Stimulated activated CD8-positive, alpha-beta memory T cell treated with anti-CD3 and anti-CD28 coated beads, Interleukin-12 subunit alpha, Interleukin-12 subunit beta, amount 100 ng/mL, for 24 hours (primary cell): ENCODE results near the gene ENTPD8.
"Not testable (repeated sequence)": the region's sequence is repeated elsewhere in the genome, so short reads cannot be mapped to it uniquely, and the experiment has no call there.

Source experiments
- DNase-seq: peaks from one replicate; pipeline ENCODE4 v3.0.0-alpha.2; 2020; ENCODE audit errors: extremely low read depth

The ENTPD8 gene

DNA sequence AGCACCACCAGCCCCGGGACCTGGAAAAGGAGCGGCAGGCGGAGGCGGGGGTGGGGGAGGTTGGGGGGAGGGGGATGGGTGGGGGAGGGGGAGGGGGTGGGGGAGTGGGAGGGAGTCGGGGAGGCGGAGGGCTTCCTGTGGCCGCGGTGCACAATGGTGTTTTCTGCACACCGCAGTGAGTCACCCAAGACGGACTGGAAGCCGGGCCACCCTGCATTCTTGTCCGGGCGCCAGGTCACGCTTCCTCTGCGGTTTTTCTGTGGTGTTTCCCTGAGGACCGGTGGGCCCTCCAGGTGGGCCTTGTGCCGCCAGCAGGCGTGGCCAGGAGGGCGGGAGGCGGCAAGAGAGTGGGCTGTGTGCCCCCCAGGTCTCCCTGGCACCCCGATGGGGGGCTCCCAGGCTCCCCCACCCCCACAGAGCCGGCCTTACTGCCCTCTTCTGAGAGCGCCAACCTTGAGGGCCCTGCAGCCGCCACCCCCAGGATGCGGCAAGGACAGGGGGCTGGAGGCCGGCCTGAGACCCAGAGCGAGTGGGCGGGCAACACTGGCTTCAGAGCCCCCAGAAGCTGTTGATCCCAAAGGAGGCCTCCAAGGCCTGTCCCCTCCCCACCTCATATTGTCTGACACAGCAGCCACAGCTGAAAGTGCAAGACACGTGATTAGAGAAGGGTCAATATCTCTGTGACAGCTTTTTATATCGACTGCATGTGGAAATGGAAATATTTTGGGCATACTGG is 29.3 kb downstream of the ENTPD8 start:
- no peak for DNase-seq

DNA sequence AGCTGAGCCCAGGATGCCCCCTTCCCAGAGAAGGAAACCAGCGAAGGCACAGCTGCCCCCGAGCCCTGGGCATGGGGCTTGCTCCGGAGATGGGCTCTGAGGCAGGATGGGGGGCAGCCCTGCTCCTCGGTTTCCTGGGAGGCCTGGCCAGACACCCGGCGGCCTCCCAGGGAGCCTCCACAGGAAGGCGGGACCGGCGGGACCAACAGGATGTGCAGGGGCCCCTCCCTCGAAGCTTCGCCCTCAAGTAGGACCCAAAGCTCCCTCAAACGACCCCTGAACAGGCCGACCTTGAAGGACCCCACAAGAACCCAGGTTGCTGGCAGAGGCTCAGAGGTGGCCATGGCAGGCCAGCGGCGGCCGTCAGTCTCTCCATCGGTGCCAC is 29.9 kb downstream of the ENTPD8 start:
- no peak for DNase-seq

DNA sequence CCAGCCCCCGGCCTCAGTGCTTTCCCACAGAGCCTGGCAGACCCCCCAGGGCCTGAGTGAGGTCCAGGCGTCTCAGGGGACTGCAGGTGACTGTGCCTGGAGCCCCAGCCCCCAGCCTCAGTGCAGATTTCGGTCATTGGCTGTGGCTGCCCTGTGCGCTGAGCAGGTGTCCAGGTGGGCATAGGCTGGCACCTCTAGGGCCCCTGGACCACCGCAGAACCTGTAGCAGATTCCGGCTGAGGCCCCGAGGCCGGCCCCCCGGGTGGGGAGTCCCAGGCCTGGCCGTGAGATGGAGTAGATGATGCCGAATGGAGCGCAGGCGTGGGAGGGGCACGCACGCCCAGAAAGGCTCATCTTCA is 30.3 kb downstream of the ENTPD8 start:
- DNase-seq = no peak

DNA sequence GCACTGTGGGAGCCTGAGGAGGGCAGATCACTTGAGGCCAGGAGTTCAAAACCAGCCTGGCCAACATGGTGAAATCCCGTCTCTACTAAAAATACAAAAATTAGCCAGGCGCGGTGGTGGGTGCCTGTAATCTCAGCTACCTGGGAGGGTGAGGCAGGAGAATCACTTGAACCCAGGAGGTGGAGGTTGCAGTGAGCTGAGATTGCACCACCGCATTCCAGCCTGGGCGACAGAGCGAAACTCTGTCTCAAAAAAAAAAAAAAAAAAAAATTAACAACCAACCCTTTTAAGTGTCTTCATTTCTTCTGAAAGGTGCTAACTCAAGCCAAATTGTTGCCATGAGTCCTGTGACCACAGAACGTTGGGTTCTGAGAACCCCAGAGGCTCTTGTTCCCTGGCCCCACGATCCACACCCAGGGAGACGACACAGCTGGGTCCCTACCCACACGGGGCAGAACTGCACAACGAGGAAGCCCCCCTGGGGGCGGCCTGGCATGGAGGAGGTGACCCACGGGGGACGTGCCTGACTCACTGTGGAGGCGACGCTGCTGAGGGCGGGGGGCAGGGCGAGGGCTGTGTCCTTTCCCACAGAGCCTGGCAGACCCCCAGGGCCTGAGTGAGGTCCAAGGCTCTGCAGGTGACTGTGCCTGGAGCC is 30.8 kb downstream of the ENTPD8 start:
- not testable (repeated sequence) for DNase-seq

DNA sequence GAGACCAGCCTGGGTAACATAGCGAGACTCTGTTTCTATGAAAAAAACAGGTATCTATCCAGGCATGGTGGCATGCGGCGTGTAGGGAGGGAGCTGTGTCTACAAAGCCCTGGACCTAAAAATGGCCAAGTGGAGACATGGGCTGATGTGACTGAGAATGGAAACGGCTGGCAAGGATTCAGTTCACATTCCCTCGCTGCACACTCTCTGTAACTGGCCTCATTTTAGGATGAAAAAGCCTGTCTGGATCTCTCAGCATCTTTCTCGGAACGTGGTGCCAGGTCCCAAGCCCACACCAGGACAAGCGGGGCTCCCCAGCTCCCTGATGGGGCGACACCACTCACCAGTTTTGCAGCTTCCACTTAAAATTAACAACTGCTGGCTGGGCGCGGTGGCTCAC is 31.6 kb downstream of the ENTPD8 start:
- DNase-seq = no peak

DNA sequence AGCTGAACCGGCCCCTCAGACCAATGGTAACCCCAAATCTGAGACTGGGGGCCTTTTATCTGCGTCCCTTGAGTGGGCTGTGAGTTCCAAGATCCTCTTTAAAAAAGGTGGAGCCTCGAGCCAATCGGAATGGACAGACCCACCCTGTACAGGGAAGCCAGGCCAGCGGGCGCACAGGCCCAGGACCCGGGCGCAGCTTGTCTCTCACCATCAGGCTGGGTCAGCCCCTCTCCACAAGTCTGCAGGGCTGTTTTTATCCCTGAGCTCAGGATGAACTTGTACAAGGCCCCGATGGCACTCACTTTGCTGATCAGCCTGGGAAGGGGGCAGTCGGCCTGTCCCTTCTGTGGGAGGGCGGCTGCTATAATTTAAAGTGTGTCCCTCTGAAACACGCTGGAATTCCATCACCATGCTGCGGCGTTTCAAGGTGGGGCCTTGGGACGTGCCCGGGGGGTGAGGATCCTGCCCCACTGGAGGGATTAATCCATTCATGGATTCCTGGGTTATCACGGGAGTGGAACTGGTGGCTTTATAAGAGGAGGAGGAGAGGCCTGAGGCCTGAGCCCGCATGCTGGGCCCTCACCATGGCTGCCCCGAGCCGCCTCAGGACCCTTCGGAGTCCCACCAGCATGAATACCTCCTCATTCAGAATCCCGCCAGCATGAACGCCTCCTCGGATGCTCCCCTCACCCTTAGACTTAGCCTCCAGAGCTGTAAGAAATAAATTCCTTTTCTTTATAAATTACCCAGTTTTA is 32.3 kb downstream of the ENTPD8 start:
- DNase-seq = no peak

DNA sequence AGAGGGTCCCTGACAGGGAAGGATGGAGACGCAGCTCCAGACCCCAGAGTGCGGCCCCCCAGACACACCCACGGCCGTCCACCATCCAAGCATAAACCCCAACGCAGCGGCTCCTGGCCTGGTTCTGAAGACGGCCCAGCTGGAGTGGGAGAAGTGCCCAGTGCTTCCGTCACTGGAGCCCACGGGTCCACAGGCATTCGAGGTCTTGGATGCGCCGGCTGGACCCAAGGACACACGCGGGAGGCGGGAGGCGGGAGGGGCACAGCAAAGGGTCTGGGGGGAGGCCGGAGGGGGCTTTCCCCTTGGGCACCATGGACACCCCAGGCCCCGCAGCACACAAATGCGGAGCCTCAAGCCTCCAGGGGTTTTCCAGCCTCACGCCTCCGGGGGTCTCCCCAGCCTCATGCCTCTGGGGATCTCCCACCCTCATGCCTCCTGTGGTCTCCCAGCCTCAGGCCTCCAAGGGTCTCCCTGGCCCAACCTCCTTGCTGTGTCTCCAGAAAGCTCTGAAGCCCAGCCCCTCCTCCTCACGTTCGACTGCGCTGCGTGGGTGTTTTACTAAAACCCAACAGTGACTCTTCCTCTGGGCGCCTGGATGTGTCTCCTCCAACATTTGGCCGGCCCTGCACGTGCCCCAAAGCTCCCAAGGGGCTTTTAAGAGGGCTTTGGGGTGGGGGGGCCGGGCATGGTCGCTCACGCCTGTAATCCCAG is 33.4 kb downstream of the ENTPD8 start:
- DNase-seq = no peak

DNA sequence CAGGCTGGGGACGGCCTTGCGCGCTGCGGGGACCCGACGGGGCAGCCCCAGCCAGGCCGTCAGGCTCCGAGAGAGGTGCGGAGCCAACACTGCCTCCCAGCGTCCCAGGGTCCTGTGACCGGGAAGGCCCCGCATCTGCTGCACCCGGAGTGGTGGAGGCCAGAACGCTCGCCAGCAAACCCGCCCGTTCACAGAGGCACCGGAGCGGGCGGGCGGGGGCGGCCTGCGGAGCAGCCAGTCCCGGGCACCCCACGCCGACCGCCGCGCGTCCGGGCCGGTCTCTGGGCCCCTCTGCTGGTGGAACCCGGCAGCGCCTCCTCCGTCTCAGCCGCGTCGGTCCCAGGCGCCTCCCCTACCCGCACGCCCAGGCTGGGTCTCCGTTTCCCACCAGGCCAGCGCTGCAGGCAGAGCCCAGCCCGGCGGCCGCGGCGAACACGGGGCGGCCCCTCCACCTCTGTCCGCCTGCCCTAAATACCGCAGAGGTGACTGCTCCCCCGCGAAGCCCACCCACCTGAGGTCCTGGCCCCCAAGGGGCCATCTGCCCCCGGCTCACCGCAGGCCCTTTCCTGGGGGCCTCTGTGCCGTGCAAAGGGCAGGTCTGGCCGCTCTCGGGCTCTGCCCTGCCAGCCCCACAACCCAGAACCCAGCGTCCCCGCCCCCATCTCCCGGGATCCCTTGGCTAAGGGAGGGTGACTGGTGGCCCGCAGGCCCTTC is 34.1 kb downstream of the ENTPD8 start:
- DNase-seq = no peak

DNA sequence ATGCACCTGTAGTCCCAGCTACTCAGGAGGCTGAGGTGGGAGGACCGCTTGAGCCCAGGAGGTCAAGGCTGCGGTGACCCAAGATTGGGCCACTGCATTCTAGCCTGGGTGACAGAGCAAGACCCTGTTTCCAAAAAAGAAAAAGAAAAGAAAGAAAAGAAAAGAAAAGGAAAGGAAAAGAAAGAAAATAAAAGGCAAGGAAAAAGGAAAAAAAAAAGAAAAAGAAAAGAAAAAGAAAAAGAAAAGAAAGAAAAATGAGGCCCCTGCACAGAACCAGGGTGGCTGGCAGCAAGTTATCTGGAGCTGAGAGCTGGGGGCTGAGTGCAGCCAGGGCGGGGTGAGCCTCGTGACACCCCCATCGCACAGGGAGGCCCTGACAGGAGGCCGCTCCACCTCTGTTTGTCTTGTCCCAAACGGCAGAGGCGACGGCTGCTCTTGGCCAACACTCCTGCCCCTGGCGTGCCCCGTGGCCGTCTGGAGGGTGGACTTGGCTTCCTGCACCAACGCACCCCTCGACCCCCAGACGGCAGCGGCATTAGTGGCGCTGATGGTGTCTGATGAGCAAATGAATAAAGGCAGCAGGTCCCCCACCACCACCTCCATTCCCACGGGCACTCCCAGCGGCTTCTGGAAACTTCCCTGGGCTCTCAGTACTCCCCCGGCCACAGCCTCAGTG is 34.9 kb downstream of the ENTPD8 start:
- no peak for DNase-seq

DNA sequence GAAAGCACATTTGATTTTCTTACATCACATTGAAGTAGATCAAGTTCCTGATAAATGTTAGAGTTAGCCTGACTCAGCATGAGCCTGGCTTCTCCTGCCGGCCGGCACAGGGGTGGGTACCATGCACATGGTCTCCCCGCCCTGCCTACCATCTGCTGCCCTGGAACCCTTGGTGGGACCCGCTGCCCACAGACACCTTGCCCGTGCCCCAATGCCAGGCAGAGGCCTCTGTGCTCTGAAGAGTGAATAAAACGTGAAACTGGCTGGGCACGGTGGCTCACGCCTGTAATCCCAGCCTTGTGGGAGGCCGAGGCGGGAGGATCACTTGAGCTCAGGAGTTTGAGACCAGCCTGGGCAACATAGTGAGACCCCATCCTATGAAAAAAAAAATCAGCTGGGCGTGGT is 35.5 kb downstream of the ENTPD8 start:
- DNase-seq = no peak

DNA sequence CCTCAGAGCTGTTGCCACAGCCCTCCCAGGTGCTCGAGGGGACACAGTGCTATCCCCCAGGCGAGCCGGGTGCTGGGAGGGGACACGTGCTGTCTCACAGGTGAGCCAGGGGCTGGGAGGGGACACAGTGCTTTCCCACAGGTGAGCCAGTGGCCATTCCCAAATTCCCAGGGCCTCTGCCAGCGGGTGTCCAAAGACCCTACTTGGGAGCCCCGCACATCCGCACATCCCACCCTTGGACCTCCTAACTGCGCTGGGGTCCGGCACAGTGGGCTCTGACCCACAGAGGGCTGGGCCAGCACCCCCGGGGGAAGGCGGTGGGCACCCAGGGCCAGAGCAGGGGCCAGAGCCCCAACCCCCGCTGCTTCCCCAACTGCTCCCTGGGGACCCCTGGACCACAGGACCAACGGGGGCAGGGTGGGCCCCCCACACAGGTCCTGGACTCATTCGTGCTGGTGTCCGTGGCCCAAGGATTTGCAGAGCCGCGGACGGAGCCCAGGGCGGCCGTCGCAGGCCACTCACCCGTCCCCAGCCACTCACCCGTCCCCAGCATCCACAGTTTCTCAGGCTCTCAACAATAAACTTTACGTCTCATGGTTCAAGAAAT is 36.1 kb downstream of the ENTPD8 start:
- no peak for DNase-seq

DNA sequence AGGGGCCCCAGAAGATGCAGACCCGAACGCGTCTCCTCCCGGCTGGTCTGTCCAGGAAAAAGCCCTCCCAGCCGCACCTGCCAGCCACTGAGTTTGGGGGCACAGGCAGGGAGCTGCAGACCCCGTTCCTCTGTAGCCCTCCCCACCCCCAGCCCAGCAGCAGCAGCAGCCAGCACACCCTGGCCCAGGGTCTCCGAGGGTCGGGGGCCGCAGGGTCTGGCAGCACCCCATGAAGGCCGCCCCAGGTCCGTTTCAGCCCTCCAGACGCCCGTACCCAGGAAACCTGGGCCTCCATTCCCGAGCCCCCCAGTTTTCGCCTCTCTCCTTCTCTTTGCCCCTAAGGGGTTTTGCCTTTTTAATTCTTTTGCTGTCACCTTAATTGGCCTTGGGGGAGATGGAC is 37.9 kb downstream of the ENTPD8 start:
- no peak for DNase-seq

DNA sequence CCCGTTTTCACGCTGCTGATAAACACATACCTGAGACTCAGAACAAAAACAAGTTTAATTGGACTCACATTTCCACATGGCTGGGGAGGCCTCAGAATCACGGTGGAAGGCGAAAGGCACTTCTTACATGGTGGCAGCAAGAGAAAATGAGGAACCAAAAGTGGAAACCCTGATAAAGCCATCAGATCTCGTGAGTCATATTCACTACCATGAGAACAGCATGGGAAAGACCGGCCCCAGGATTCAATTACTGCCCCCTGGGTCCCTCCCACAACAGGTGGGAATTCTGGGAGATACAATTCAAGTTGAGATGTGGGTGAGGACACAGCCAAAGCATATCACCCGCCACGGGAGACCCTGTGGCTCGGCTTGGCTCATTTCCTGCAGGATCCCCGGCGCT is 38.4 kb downstream of the ENTPD8 start:
- no peak for DNase-seq

DNA sequence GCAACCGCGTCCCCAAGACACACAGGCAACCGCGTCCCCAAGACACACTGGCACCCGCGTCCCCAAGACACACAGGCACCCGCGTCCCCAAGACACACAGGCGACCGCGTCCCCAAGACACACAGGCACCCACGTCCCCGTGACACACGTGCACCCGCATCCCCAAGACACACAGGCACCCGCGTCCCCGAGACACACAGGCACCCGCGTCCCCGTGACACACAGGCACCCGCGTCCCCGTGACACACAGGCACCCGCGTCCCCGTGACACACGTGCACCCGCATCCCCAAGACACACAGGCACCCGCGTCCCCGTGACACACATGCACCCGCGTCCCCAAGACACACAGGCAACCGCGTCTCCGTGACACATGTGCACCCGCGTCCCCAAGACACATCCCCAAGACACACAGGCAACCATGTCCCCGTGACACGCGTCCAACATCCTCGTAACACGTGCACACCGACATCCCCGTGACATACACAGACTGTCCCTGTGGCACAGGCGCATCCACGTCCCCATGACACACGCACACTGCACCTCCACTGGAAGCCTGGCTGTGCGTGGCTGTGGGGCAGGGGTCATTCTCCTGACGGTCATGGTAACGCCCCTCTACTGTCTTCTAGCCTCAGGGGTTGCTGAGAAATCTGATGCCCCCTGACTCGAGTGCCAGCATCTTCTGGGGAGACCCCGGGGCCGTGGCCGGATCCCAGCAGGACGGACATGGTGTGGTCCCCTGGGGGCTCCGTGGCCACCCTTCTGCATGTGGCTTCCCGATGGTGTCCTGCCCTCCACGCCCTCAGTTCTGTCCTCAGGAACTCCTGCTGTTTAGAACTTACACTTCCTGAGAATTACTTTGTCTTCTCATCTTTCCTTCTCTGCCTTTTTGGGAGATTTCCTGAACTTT is 42.3 kb downstream of the ENTPD8 start:
- DNase-seq = no peak

DNA sequence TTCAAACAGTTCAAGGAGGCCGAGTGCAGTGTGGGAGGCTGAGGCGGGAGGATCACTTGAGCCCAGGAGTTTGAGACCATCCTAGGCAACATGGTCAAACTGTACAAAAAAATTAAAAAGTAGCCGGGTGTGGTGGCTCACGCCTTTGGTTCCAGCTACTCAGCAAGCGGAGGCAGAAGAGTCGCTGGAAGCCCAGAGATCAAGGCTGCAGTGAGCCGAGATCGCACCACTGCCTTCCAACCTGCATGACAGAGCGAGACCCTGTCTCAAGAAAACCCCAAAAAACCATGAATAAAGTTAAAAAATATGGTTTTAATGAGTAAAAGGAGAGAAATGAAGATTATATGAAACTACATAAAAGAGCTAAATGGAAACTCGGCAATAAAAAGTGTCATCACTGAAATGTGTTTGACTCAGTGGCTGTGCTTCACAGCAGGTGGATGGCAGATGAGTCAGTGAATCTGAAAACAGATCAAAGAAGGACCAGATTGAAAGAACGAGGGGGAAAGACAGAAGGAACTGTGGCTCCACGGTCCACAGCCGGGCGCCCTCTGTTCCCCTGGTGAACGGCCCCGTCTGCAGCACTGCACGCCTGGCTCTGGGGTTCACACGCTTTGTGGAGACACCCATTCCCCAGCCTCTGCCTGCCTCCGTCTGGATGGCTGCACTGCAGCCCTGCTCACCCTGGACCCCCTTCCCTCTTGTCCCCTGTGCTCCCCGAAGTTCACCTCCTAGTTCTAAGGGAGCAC is 43.3 kb downstream of the ENTPD8 start:
- DNase-seq = no peak

DNA sequence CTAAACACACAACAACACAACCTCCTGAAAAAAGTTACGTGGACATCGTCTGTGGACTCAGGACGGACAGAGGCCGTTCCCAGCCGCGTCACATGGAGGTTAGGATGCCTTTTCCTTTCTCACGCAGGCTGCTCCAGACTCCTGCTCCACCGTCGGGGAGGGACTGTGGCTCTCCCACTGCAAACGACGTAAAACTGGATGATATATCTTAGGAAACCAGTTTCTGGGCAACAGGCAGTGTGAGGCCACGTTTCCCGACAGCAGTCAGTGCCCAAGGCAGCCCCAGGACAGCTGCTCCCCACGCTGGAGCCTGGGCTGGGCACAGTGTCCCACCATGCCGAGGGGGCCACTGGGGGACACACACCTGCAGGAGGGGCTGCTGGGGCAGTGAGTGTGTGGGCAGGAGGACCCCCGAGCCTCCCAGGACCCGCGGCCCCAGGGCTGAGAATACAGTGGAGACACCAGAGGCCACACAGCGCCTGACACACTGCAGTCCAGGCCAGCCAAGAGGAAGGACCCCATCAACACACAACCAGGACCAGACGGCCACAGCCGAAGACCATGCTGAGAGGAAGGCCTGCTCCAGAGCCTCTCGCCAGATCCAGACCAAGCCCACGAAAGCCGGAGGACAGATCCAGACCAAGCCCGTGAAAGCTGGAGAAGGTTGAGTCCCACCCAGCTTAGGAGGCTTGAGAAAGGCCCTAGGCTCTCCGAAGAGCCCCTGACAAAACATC is 44.4 kb downstream of the ENTPD8 start:
- DNase-seq = no peak

DNA sequence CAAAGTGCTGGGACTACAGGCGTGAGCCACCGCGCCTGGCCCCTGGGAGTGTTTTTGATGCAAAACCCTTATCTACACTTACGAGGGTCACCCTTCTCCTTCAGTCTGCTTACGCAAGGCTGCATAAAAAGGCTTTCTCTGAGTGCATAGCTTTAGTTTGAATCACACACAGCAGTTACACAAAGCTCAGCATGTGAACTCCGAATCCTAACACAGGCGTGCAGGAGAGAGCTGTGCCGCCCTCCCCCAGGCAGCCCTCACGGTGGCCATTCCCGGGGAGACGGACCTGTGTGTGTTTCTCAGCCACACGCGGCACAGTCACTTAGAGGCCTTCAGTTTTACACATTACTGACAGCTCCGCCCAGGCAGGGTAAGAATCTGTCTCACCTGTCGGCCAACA is 44.9 kb downstream of the ENTPD8 start:
- no peak for DNase-seq

DNA sequence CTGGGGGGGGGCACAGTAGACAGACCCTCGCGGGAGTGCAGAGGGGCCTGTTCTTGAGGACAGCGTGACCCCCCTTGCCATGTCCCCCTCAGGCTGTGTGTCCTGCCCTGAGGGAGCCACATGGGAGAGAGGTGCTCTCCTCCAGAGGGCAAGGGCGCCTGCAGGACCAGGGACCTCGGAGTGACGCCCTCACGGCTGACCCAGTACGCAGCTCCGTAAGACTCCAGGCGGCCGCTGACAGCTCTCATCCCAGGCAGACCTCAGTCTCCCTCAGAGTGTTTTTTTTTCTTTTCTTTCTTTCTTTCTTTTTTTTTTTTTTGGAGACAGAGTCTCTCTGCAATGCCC is 45.5 kb downstream of the ENTPD8 start:
- no peak for DNase-seq
